Astrocyte of the spinal cord (primary cell): ENCODE results near the gene FNIP2.
A peak's percentile ranks its signal among the peaks of the same experiment; 100 is the strongest.
"Not testable (repeated sequence)": the region's sequence is repeated elsewhere in the genome, so short reads cannot be mapped to it uniquely, and the experiment has no call there.

Experiments used
- DNase-seq: peaks from one replicate; pipeline ENCODE4 v3.0.0; 2011; ENCODE audit warnings: low read depth, low spot score
- H3K4me3 ChIP-seq: 2 replicates; pipeline ENCODE4 v1.5.1; 2011; ENCODE audit warnings: low read depth, mild to moderate bottlenecking, low read length, moderate library complexity
- in situ Hi-C: cut with HindIII; loops from 2 replicates; pipeline ENCODE4 v1.10.0; 2017; ENCODE audit warnings: low sequenced_read_pairs
- TF ChIP-seq, protein P1 (sequence below): IDR thresholded peaks from 2 replicates; pipeline ENCODE4 v1.5.1; 2012; ENCODE audit warnings: low read depth, mild to moderate bottlenecking, low read length, inconsistent platforms

Gene FNIP2

GRCh38 chr4:158946825-158947224 lies 178.0 kb downstream of the FNIP2 start:
- in situ Hi-C loops: no loop called here
- H3K4me3 ChIP-seq: no peak overlapping the region
- DNase-seq: no peak
- TF ChIP-seq, protein P1, sequence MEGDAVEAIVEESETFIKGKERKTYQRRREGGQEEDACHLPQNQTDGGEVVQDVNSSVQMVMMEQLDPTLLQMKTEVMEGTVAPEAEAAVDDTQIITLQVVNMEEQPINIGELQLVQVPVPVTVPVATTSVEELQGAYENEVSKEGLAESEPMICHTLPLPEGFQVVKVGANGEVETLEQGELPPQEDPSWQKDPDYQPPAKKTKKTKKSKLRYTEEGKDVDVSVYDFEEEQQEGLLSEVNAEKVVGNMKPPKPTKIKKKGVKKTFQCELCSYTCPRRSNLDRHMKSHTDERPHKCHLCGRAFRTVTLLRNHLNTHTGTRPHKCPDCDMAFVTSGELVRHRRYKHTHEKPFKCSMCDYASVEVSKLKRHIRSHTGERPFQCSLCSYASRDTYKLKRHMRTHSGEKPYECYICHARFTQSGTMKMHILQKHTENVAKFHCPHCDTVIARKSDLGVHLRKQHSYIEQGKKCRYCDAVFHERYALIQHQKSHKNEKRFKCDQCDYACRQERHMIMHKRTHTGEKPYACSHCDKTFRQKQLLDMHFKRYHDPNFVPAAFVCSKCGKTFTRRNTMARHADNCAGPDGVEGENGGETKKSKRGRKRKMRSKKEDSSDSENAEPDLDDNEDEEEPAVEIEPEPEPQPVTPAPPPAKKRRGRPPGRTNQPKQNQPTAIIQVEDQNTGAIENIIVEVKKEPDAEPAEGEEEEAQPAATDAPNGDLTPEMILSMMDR: no peak

DNA sequence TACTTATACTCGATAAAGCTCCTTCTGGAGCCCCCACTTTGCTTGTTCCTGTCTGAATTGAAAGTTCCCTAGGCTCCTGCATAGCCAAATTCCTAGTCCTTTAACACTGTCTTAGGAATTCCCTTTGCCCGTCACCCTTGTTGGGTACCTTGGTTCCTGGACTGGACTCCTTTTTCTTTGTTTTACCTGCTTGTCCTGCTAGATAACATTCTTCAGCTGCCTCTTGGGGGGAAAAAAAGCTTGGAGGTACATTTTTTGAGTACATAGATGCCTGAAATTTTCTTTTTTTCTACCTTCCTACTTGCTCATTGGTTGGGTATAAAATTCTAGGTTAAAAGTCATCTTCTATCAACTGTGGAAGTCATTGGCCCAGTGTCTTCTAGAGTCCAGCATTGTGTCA lies 179.2 kb downstream of the FNIP2 start:
- in situ Hi-C loops: no loop called here
- H3K4me3 ChIP-seq: no peak overlapping the region
- no peak for DNase-seq
- TF ChIP-seq, protein P1: no peak

- no peak overlapping the region for H3K4me3 ChIP-seq
- TF ChIP-seq, protein P1: no peak
- in situ Hi-C loops: no loop called here
- peak; percentile 67 for DNase-seq
These were observed 180.3 kb downstream of the FNIP2 start for GRCh38 chr4:158949099-158949498.

DNA sequence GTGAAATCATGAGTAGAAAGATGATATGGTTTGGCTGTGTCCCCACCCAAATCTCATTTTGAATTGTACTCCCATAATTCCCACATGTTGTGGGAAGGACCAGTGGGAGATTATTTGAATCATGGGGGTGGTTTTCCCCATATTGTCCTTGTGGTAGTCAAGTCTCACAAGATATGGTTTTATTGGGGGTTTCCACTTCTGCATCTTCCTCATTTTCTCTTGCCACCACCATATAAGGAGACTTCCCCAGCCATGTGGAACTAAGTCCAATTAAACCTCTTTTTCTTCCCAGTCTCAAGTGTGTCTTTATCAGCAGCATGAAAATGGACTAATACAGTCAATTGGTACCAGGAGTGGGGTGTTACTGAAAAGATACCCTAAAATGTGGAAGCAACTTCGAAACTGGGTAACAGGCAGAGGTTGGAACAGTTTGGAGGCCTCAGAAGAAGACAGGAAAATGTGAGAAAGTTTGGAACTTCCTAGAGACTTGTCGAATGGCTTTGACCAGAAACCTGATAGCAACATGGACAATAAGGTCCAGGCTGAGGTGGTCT lies 183.5 kb downstream of the FNIP2 start:
- in situ Hi-C loops, DNase-seq, H3K4me3 ChIP-seq: not testable (repeated sequence)

- in situ Hi-C loops, DNase-seq, H3K4me3 ChIP-seq: not testable (repeated sequence)
These were observed 187.5 kb downstream of the FNIP2 start for GRCh38 chr4:158956345-158956744.

GRCh38 chr4:158956918-158957317 lies 188.1 kb downstream of the FNIP2 start:
- in situ Hi-C loops, DNase-seq, H3K4me3 ChIP-seq: not testable (repeated sequence)
